EL (cell line): ENCODE results near the gene IL1RAPL2.

Experiments used
- DNase-seq: peaks from one replicate; pipeline ENCODE4 v3.0.0-alpha.2; 2016

IL1RAPL2 gene

GRCh38 chrX:105282077-105282476 is 716.1 kb downstream of the IL1RAPL2 start:
- DNase-seq: no peak

- DNase-seq: no peak
Observed at GRCh38 chrX:105297041-105297440, 731.0 kb downstream of the IL1RAPL2 start.

- no peak for DNase-seq
Observed at GRCh38 chrX:105299286-105299685, 733.3 kb downstream of the IL1RAPL2 start.

GRCh38 chrX:105302246-105302645 is 736.2 kb downstream of the IL1RAPL2 start:
- no peak for DNase-seq

- DNase-seq: no peak
Observed at GRCh38 chrX:105307762-105308161, 741.8 kb downstream of the IL1RAPL2 start.

- DNase-seq: no peak
Observed at GRCh38 chrX:105313596-105313995, 747.6 kb downstream of the IL1RAPL2 start.

- no peak for DNase-seq
Observed at GRCh38 chrX:105314458-105314857, 748.5 kb downstream of the IL1RAPL2 start.

GRCh38 chrX:105315248-105315647 is 749.2 kb downstream of the IL1RAPL2 start:
- no peak for DNase-seq

GRCh38 chrX:105317117-105317516 is 751.1 kb downstream of the IL1RAPL2 start:
- DNase-seq: no peak

GRCh38 chrX:105323928-105324327 is 757.9 kb downstream of the IL1RAPL2 start:
- no peak for DNase-seq

GRCh38 chrX:105328773-105329172 is 762.8 kb downstream of the IL1RAPL2 start:
- DNase-seq: no peak

- DNase-seq: peak; percentile 0
Observed at GRCh38 chrX:105331244-105331643, 765.2 kb downstream of the IL1RAPL2 start.

- DNase-seq: no peak
Observed at GRCh38 chrX:105347373-105347772, 781.4 kb downstream of the IL1RAPL2 start.

GRCh38 chrX:105349476-105349875 is 783.5 kb downstream of the IL1RAPL2 start:
- no peak for DNase-seq

- no peak for DNase-seq
Observed at GRCh38 chrX:105375816-105376215, 809.8 kb downstream of the IL1RAPL2 start.

- no peak for DNase-seq
Observed at GRCh38 chrX:105424729-105425128, 858.7 kb downstream of the IL1RAPL2 start.

- no peak for DNase-seq
Observed at GRCh38 chrX:105451401-105451800, 885.4 kb downstream of the IL1RAPL2 start.

GRCh38 chrX:105458846-105459245 is 892.8 kb downstream of the IL1RAPL2 start:
- DNase-seq: no peak

- DNase-seq: no peak
Observed at GRCh38 chrX:105460376-105460775, 894.4 kb downstream of the IL1RAPL2 start.

GRCh38 chrX:105461016-105461415 is 895.0 kb downstream of the IL1RAPL2 start:
- DNase-seq: no peak

- no peak for DNase-seq
Observed at GRCh38 chrX:105462186-105462585, 896.2 kb downstream of the IL1RAPL2 start.

GRCh38 chrX:105463473-105463872 is 897.5 kb downstream of the IL1RAPL2 start:
- DNase-seq: no peak

GRCh38 chrX:105464618-105465017 is 898.6 kb downstream of the IL1RAPL2 start:
- no peak for DNase-seq

- no peak for DNase-seq
Observed at GRCh38 chrX:105468741-105469140, 902.7 kb downstream of the IL1RAPL2 start.

- DNase-seq: no peak
Observed at GRCh38 chrX:105471597-105471996, 905.6 kb downstream of the IL1RAPL2 start.

GRCh38 chrX:105475801-105476200 is 909.8 kb downstream of the IL1RAPL2 start:
- DNase-seq: no peak
